HEK293T (cell line): Measurements from ENCODE around the gene MED4.

Source experiments
- ARNT ChIP-seq: fragments of 450-650 bp; IDR thresholded peaks from 2 replicates; pipeline ENCODE4 v1.6.1; 2017; ENCODE audit warnings: mild to moderate bottlenecking
- BHLHE40 ChIP-seq: fragments of 450-650 bp; IDR thresholded peaks from 2 replicates; pipeline ENCODE4 v1.6.1; 2016; ENCODE audit warnings: mild to moderate bottlenecking, moderate library complexity, borderline replicate concordance
- CTBP1 ChIP-seq: fragments of 450-650 bp; IDR thresholded peaks from 2 replicates; pipeline ENCODE4 v1.6.1; 2016; ENCODE audit warnings: borderline replicate concordance
- FOXK2 ChIP-seq: fragments of 450-650 bp; IDR thresholded peaks from 2 replicates; pipeline ENCODE4 v1.6.1; 2016; ENCODE audit warnings: mild to moderate bottlenecking
- FOXM1 ChIP-seq: fragments of 450-650 bp; IDR thresholded peaks from 2 replicates; pipeline ENCODE4 v1.6.1; 2017; ENCODE audit warnings: mild to moderate bottlenecking, borderline replicate concordance
- HDGF ChIP-seq: fragments of 450-650 bp; IDR thresholded peaks from 2 replicates; pipeline ENCODE4 v1.6.1; 2017; ENCODE audit warnings: antibody characterized with exemption, borderline replicate concordance
- L3MBTL2 ChIP-seq: fragments of 450-650 bp; conservative IDR thresholded peaks from 2 replicates; pipeline ENCODE4 v1.6.1; 2016; ENCODE audit warnings: mild to moderate bottlenecking
- PKNOX1 ChIP-seq: fragments of 450-650 bp; IDR thresholded peaks from 2 replicates; pipeline ENCODE4 v1.6.1; 2016
- SP1 ChIP-seq: fragments of 450-650 bp; IDR thresholded peaks from 2 replicates; pipeline ENCODE4 v1.6.1; 2017
- TARDBP ChIP-seq: fragments of 450-650 bp; IDR thresholded peaks from 2 replicates; pipeline ENCODE4 v1.6.1; 2016

- TF ChIP-seq FOXK2 (no peak), ARNT (no peak), TARDBP (no peak), L3MBTL2 (no peak), SP1 (no peak), BHLHE40 (no peak), HDGF (no peak), PKNOX1 (no peak), FOXM1 (no peak), CTBP1 (no peak)
These were observed 18.8 kb upstream of the MED4 start for GRCh38 chr13:48113756-48114130.
